Transverse colon (tissue), 4 donors: Measurements from ENCODE around the gene SMG6.

Experiments used
- CTCF ChIP-seq, 5 experiments: fragments of 200-600 bp in 3 of 5; fragments of 450-650 bp in 2 of 5; sonication (generic) in 3 of 5; IDR thresholded peaks; 1 replicate in 2 of 5; 2 replicates in 3 of 5; pipeline ENCODE4 v1.5.1; 2016 to 2017; ENCODE audit warnings: antibody characterized with exemption in 5 of 5, inconsistent platforms in 3 of 5, mild to moderate bottlenecking in 2 of 5, moderate library complexity in 1 of 5
- POLR2AphosphoS5 ChIP-seq, 3 donors: sonication (generic); formaldehyde crosslinking; IDR thresholded peaks; one replicate each; pipeline ENCODE4 v1.6.1; 2016; ENCODE audit warnings: antibody characterized with exemption in 3 of 3

GRCh38 chr17:2034157-2034556, 269.4 kb downstream of the SMG6 start:
- TF ChIP-seq POLR2AphosphoS5 (IDR thresholded peaks at IDR 0.05) (no peak), CTCF (IDR thresholded peaks at IDR 0.05) (no peak)
